Esophagus mucosa (tissue), 1 donor: ENCODE measurements around the gene NNT. TPM values are rescaled to one million over a fixed set of nuclear protein-coding genes. Genes with fewer than 3 reads are reported as not detected.
"Not testable (repeated sequence)": the region's sequence is repeated elsewhere in the genome, so short reads cannot be mapped to it uniquely, and the experiment has no call there.

Experiments used
- ATAC-seq: fragments of 200-7000 bp; cut with Tn5 transposase; one replicate; pipeline ENCODE4 v1.9.1; 2020
- total RNA-seq: library from RNA; stranded (reverse); gene quantifications from one replicate; pipeline ENCODE4 v1.2.4, GENCODE V29; 2023
- donor health status: DM: yes; HTN: yes; CAD: no.

Gene NNT
- total RNA-seq, 1 donor from 2014 or later = 34.2 TPM

GRCh38 chr5:43583724-43584123 is 19.3 kb upstream of the NNT start:
- ATAC-seq = no peak

GRCh38 chr5:43584166-43584699 is 18.7 kb upstream of the NNT start:
- no peak for ATAC-seq

- no peak for ATAC-seq
These were observed 14.1 kb upstream of the NNT start for GRCh38 chr5:43588842-43589241.

GRCh38 chr5:43589310-43589709 is 13.7 kb upstream of the NNT start:
- ATAC-seq = no peak

- no peak for ATAC-seq
These were observed 12.3 kb upstream of the NNT start for GRCh38 chr5:43590700-43591099.

GRCh38 chr5:43592363-43592762 is 10.6 kb upstream of the NNT start:
- no peak for ATAC-seq

GRCh38 chr5:43598927-43599326 is 4.1 kb upstream of the NNT start:
- ATAC-seq = not testable (repeated sequence)

- no peak for ATAC-seq
These were observed 1.3 kb upstream of the NNT start for GRCh38 chr5:43601454-43602260.

- ATAC-seq = peak; percentile 78
These were observed 601 bp downstream of the NNT start for GRCh38 chr5:43603344-43604217.

GRCh38 chr5:43604699-43605098 is 1.7 kb downstream of the NNT start:
- no peak for ATAC-seq

GRCh38 chr5:43606351-43606750 is 3.4 kb downstream of the NNT start:
- ATAC-seq = no peak

- no peak for ATAC-seq
These were observed 5.4 kb downstream of the NNT start for GRCh38 chr5:43608406-43608805.

- ATAC-seq = no peak
These were observed 6.8 kb downstream of the NNT start for GRCh38 chr5:43609752-43610151.

GRCh38 chr5:43613370-43613769 is 10.4 kb downstream of the NNT start:
- no peak for ATAC-seq

- ATAC-seq = no peak
These were observed 12.6 kb downstream of the NNT start for GRCh38 chr5:43615445-43616184.

- ATAC-seq = no peak
These were observed 13.6 kb downstream of the NNT start for GRCh38 chr5:43616535-43616934.

- ATAC-seq = peak; percentile 30
These were observed 16.4 kb downstream of the NNT start for GRCh38 chr5:43619380-43619779.

- no peak for ATAC-seq
These were observed 16.9 kb downstream of the NNT start for GRCh38 chr5:43619911-43620310.

- ATAC-seq = peak; percentile 83
These were observed 18.0 kb downstream of the NNT start for GRCh38 chr5:43620944-43621505.

GRCh38 chr5:43622074-43622473 is 19.1 kb downstream of the NNT start:
- ATAC-seq = peak; percentile 52

- ATAC-seq = no peak
These were observed 20.2 kb downstream of the NNT start for GRCh38 chr5:43623048-43623680.

GRCh38 chr5:43627028-43627427 is 24.0 kb downstream of the NNT start:
- ATAC-seq = peak; percentile 53
